MG63 (cell line): ENCODE data around the gene SLC10A1. TPM values are rescaled to one million over a fixed set of nuclear protein-coding genes. Genes with fewer than 3 reads are reported as not detected.
"Not testable (repeated sequence)": the region's sequence is repeated elsewhere in the genome, so short reads cannot be mapped to it uniquely, and the experiment has no call there.

Source experiments
- DNase-seq: peaks from one replicate; pipeline ENCODE4 v3.0.0-alpha.2; 2020
- H3K27me3 ChIP-seq: fragments of 250-450 bp; sonication (Bioruptor Pico); 2 replicates; pipeline ENCODE4 v1.5.1; 2020; ENCODE audit warnings: mild to moderate bottlenecking, moderate library complexity
- H3K36me3 ChIP-seq: fragments of 250-450 bp; sonication (Bioruptor Pico); 2 replicates; pipeline ENCODE4 v1.5.1; 2020; ENCODE audit warnings: mild to moderate bottlenecking, moderate library complexity
- H3K4me3 ChIP-seq: fragments of 250-450 bp; sonication (Bioruptor Pico); 2 replicates; pipeline ENCODE4 v1.5.1; 2020; ENCODE audit warnings: mild to moderate bottlenecking, moderate library complexity
- H3K9me3 ChIP-seq: fragments of 250-450 bp; sonication (Bioruptor Pico); 2 replicates; pipeline ENCODE4 v1.5.1; 2020; ENCODE audit warnings: mild to moderate bottlenecking, moderate library complexity
- total RNA-seq: library from RNA; depleted of rRNA; stranded (reverse); fragments of >200 nt; shearing (Covaris generic); gene quantifications from 2 replicates; pipeline ENCODE4 v1.2.3, GENCODE V29; 2014; ENCODE audit warnings: low replicate concordance

SLC10A1 gene
- total RNA-seq, 1 experiment from 2014 or later: not detected

DNA sequence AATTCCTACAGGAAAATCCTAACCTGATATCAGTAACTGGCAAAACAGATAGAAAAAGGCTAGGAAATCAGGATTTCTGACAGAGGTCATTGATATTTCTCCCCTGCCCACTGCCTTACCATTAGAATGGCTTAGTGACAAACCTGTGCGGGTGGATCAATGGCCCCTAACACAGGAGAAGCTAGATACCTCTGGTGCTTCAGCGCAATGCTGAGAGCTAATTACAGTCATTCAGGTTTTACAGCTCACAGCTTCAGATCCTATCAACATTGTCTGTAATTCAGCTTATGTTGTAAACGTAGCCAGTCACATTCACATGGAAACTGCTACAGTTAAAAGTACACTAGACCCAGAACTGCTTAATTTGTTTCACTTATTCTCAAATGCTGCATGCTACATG is 17.4 kb upstream of the SLC10A1 start:
- H3K4me3 ChIP-seq: no peak overlapping the region
- no peaks in the 10 kb centered on the region for H3K36me3 ChIP-seq
- H3K9me3 ChIP-seq: no peaks in the 10 kb centered on the region
- no peaks in the 10 kb centered on the region for H3K27me3 ChIP-seq
- no peak for DNase-seq

DNA sequence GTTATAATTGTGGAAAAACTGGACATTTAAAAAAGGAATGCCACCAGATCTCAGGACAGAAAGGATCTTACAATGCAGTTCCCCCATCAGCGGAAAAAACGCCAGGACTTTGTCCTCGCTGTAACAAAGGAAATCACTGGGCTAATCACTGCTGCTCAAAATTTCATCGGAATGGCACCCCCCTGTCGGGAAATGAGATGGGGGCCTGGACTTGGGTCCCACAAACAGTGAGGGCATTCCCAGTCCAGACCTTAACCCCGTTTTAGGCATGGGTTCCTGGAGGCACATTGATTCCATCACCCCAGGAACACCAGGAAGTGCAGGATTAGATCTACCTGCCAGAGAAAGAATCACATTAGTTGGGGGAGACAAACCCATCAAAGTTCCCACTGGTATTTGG is 16.3 kb upstream of the SLC10A1 start:
- H3K36me3 ChIP-seq, H3K9me3 ChIP-seq, H3K27me3 ChIP-seq, H3K4me3 ChIP-seq, DNase-seq: not testable (repeated sequence)

DNA sequence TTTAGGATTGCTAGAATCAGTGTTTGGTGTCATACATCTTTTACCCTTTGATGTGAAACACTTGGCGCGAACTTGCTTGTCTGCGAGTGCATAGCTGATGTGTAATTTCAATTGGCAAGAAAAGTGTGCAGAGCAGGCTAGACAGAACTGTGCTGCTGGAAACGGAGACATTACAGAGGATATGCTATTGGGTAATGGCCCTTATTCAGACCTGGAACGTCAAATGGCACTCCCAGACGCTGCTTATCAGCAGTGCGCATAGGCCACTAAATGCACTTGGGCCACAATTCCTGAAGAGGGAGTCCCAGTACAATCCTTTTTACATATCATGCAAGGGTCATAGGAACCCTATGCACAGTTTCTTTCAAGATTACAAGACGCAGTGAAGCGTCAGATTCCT is 15.7 kb upstream of the SLC10A1 start:
- no peaks in the 10 kb centered on the region for H3K27me3 ChIP-seq
- H3K36me3 ChIP-seq: no peaks in the 10 kb centered on the region
- H3K4me3 ChIP-seq: no peak overlapping the region
- H3K9me3 ChIP-seq: no peaks in the 10 kb centered on the region
- peak; percentile 3 for DNase-seq

DNA sequence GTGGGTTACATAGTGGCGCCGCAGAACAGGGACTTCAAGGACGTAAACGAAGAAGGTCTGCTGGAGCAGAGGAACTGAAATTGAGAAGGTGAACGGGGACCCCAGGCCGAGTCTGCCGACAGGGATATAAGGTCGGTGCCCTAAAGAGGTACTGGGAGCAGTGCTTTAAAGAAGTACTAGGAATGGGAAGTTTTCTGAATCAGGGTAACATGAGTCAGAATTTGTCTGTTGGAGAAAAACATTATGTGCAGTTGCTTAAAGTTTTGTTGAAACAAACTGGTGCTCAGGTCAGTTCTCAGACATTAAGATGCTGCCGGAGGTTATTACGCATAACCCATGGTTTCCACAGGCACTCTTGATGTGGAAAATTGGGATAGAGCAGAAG is 14.8 kb upstream of the SLC10A1 start:
- Histone ChIP-seq H3K9me3 (no peaks in the 10 kb centered on the region), H3K4me3 (no peak overlapping the region), H3K36me3 (no peaks in the 10 kb centered on the region), H3K27me3 (no peaks in the 10 kb centered on the region)
- DNase-seq: no peak

GRCh38 chr14:69811227-69811867 is 14.3 kb upstream of the SLC10A1 start:
- no peaks in the 10 kb centered on the region for H3K9me3 ChIP-seq
- no peaks in the 10 kb centered on the region for H3K27me3 ChIP-seq
- DNase-seq: no peak
- H3K4me3 ChIP-seq: no peak overlapping the region
- H3K36me3 ChIP-seq: no peaks in the 10 kb centered on the region

GRCh38 chr14:69808919-69809808 is 12.1 kb upstream of the SLC10A1 start:
- Histone ChIP-seq H3K4me3 (no peak overlapping the region), H3K27me3 (no peaks in the 10 kb centered on the region), H3K9me3 (no peaks in the 10 kb centered on the region), H3K36me3 (no peaks in the 10 kb centered on the region)
- DNase-seq: no peak

- Histone ChIP-seq H3K4me3 (no peak overlapping the region), H3K27me3 (no peaks in the 10 kb centered on the region), H3K36me3 (no peaks in the 10 kb centered on the region), H3K9me3 (no peaks in the 10 kb centered on the region)
- no peak for DNase-seq
These were observed 10.2 kb upstream of the SLC10A1 start for GRCh38 chr14:69807192-69807591.

GRCh38 chr14:69804902-69805301 is 7.9 kb upstream of the SLC10A1 start:
- H3K4me3 ChIP-seq: no peak overlapping the region
- no peaks in the 10 kb centered on the region for H3K9me3 ChIP-seq
- DNase-seq: no peak
- no peaks in the 10 kb centered on the region for H3K36me3 ChIP-seq
- H3K27me3 ChIP-seq: no peaks in the 10 kb centered on the region

GRCh38 chr14:69803753-69804152 is 6.7 kb upstream of the SLC10A1 start:
- Histone ChIP-seq H3K4me3 (no peak overlapping the region), H3K27me3 (no peaks in the 10 kb centered on the region), H3K36me3 (no peaks in the 10 kb centered on the region), H3K9me3 (no peaks in the 10 kb centered on the region)
- DNase-seq: no peak

- H3K27me3 ChIP-seq: no peaks in the 10 kb centered on the region
These were observed 1.3 kb upstream of the SLC10A1 start for GRCh38 chr14:69798339-69798735.

GRCh38 chr14:69797573-69798338 is 715 bp upstream of the SLC10A1 start:
- H3K27me3 ChIP-seq: no peaks in the 10 kb centered on the region
- no peaks in the 10 kb centered on the region for H3K36me3 ChIP-seq
- no peaks in the 10 kb centered on the region for H3K9me3 ChIP-seq
- DNase-seq: no peak
- no peak overlapping the region for H3K4me3 ChIP-seq

More at GRCh38 chr14:69798339-69798735, 1.3 kb upstream of the SLC10A1 start:
- Histone ChIP-seq H3K36me3 (no peaks in the 10 kb centered on the region), H3K4me3 (no peak overlapping the region), H3K9me3 (no peaks in the 10 kb centered on the region)
- no peak for DNase-seq

- Histone ChIP-seq H3K36me3 (no peaks in the 10 kb centered on the region), H3K27me3 (no peaks in the 10 kb centered on the region)
- no peak for DNase-seq
These were observed 1.4 kb downstream of the SLC10A1 start for GRCh38 chr14:69795691-69796090.

GRCh38 chr14:69794791-69795190 is 2.2 kb downstream of the SLC10A1 start:
- Histone ChIP-seq H3K27me3 (no peaks in the 10 kb centered on the region), H3K9me3 (no peaks in the 10 kb centered on the region), H3K36me3 (no peaks in the 10 kb centered on the region), H3K4me3 (no peak overlapping the region)
- no peak for DNase-seq

More at GRCh38 chr14:69795691-69796090, 1.4 kb downstream of the SLC10A1 start:
- Histone ChIP-seq H3K9me3 (no peaks in the 10 kb centered on the region), H3K4me3 (no peak overlapping the region)

DNA sequence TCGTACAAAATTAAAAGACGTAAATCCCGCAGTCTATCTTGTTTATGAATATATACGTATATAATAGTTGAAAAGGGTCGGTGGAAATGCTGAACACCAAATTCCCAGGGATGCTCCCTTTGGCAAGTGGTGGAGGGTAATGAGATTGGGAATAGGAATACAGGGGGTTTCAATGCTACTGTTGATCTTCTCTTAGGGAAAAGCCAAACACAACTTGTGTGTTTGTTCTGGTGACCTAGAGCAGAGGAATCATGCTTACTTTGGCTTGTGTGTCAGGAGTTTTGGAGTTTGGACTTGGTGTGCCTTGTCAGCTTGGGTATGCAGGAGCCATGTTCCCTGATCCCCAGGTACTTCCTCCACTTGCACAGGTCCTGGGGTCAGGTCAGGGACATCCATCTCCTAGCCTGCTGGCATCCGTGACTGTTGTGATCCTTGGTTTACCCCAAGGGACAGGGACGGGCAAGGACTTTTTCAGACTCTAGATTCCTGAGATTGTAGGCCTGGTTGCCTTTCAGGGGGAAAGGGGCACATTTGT is 4.1 kb downstream of the SLC10A1 start:
- H3K27me3 ChIP-seq: no peaks in the 10 kb centered on the region
- no peak for DNase-seq
- no peaks in the 10 kb centered on the region for H3K9me3 ChIP-seq
- H3K36me3 ChIP-seq: no peaks in the 10 kb centered on the region
- H3K4me3 ChIP-seq: no peak overlapping the region

- no peaks in the 10 kb centered on the region for H3K27me3 ChIP-seq
- no peak for DNase-seq
These were observed 7.9 kb downstream of the SLC10A1 start for GRCh38 chr14:69789118-69789640.

GRCh38 chr14:69786603-69787002 is 10.4 kb downstream of the SLC10A1 start:
- H3K27me3 ChIP-seq: no peaks in the 10 kb centered on the region
- DNase-seq: no peak
- no peak overlapping the region for H3K4me3 ChIP-seq
- H3K9me3 ChIP-seq: no peaks in the 10 kb centered on the region
- H3K36me3 ChIP-seq: no peaks in the 10 kb centered on the region

More at GRCh38 chr14:69789118-69789640, 7.9 kb downstream of the SLC10A1 start:
- no peak overlapping the region for H3K4me3 ChIP-seq
- no peaks in the 10 kb centered on the region for H3K9me3 ChIP-seq
- no peaks in the 10 kb centered on the region for H3K36me3 ChIP-seq

DNA sequence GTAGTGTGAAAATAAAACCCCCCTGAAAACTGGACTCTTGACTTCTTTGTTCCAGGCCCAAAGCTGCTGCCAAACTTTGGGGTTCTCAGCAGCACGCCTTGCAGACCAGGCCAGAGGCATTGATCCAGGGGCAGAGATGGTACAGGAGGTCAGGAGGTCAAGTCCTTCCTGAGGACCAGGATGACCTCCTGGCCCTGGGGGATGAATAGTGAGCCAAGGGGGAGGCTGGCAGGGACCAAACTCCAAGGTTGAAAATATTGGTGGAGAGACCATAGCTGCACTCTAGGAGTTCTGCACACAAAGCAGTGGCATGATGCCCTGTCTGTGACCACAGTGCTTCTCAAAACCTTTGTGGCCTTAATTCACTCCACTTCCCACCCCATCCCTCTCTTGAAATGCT is 12.1 kb downstream of the SLC10A1 start:
- H3K27me3 ChIP-seq: no peaks in the 10 kb centered on the region
- no peaks in the 10 kb centered on the region for H3K9me3 ChIP-seq
- H3K36me3 ChIP-seq: peaks cover 5% of the 10 kb centered on the region; the same call in 1 of the 2 replicates
- no peak overlapping the region for H3K4me3 ChIP-seq
- no peak for DNase-seq
